ACC112 (cell line): ENCODE data around the gene IQGAP3.

Experiments
- H2AFZ ChIP-seq: fragments of 200-600 bp; sonication (generic); one replicate; pipeline ENCODE4 v1.6.0; 2017; ENCODE audit warnings: antibody characterized with exemption, low read length; ENCODE audit not compliant: unreplicated experiment
- H3K27ac ChIP-seq: fragments of 200-600 bp; sonication (generic); 2 replicates; pipeline ENCODE4 v1.5.1; 2014; ENCODE audit warnings: low read depth, mild to moderate bottlenecking, antibody characterized with exemption, low read length, moderate library complexity
- H3K27me3 ChIP-seq: fragments of 200-600 bp; sonication (generic); 2 replicates; pipeline ENCODE4 v1.6.1; 2014; ENCODE audit warnings: mild to moderate bottlenecking, antibody characterized with exemption, low read length, moderate library complexity, mixed read lengths; ENCODE audit not compliant: insufficient read depth
- H3K36me3 ChIP-seq: fragments of 200-600 bp; sonication (generic); 2 replicates; pipeline ENCODE4 v1.6.1; 2016; ENCODE audit warnings: mild to moderate bottlenecking, antibody characterized with exemption, low read length, moderate library complexity, mixed read lengths; ENCODE audit not compliant: insufficient read depth
- H3K4me1 ChIP-seq: fragments of 200-600 bp; sonication (generic); one replicate; pipeline ENCODE4 v1.6.1; 2016; ENCODE audit warnings: low read length, mixed read lengths; ENCODE audit not compliant: insufficient read depth, unreplicated experiment, control insufficient read depth
- H3K4me3 ChIP-seq: fragments of 200-600 bp; sonication (generic); 2 replicates; pipeline ENCODE4 v1.5.1; 2014; ENCODE audit warnings: mild to moderate bottlenecking, low read depth, low read length
- H3K79me2 ChIP-seq: fragments of 200-600 bp; sonication (generic); one replicate; pipeline ENCODE4 v1.6.0; 2016; ENCODE audit warnings: low read length; ENCODE audit not compliant: control insufficient read depth, unreplicated experiment, insufficient read depth

IQGAP3 gene

DNA sequence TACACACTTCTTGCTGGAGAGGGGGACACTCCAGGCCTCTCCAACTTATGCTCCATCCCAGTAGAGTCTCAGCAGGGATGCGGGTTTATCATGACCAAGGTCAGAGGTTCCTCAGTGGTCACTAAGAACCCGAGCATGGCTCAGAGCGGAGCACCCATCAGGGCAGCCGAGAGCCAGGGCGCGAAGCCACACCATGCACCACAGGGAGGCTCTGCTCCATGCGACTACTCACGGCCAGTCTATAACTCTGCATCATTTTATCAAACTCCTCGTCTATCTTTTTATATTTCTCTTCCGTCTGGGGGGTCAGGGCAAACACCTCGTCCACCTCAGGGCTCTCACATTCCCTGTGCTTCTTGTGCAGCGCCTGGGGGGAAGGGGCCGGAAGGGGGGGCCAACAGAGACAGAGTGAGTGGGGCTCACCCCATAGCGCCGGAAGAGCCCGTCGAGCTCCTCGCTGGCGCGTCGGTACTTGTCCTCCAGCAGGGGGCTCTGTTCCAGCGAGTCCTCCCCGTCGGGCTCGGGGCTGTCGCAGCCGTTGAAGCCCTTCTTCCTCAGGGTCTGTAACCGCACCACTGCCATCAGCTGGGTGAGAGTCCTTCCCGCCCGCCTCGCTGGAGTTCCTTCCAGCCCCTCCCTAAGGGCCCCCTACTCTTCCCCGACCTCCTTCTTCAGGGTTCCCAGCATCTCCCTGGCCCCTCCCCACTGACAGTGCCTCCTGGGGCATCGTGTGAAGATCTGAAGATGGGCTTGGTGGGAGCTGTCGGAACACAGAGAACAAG, 91.8 kb downstream of the IQGAP3 start:
- Histone ChIP-seq H3K4me3 (no peak overlapping the region), H3K36me3 (peaks cover 29% of the 10 kb centered on the region; the same call in 1 of the 2 replicates), H3K27me3 (no peaks in the 10 kb centered on the region), H3K79me2 (peaks cover 16% of the 10 kb centered on the region), H3K4me1 (peaks cover 22% of the 10 kb centered on the region), H3K27ac (no peak overlapping the region), H2AFZ (no peak overlapping the region)

DNA sequence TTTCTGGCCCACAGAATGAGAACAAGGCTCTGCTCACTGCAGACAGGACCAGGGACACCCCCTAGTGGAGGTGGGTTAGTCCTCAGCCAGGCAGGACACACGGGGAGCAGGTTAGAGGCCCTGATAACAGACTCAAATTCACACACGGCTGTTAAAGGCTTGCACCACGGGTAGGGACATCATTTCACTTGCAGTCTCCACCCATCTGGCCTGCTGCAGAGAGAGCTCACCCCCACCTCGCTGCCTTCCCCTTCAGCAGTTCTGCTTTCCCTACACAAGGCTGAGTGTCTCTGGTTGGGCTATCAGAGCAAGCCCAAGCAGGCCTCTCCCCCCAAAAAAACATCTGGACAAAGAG, 92.4 kb downstream of the IQGAP3 start:
- no peak overlapping the region for H3K4me3 ChIP-seq
- no peaks in the 10 kb centered on the region for H3K27me3 ChIP-seq
- peaks cover 29% of the 10 kb centered on the region; the same call in 1 of the 2 replicates for H3K36me3 ChIP-seq
- H2AFZ ChIP-seq = no peak overlapping the region
- H3K27ac ChIP-seq = no peak overlapping the region
- peaks cover 22% of the 10 kb centered on the region for H3K4me1 ChIP-seq
- peaks cover 11% of the 10 kb centered on the region for H3K79me2 ChIP-seq

DNA sequence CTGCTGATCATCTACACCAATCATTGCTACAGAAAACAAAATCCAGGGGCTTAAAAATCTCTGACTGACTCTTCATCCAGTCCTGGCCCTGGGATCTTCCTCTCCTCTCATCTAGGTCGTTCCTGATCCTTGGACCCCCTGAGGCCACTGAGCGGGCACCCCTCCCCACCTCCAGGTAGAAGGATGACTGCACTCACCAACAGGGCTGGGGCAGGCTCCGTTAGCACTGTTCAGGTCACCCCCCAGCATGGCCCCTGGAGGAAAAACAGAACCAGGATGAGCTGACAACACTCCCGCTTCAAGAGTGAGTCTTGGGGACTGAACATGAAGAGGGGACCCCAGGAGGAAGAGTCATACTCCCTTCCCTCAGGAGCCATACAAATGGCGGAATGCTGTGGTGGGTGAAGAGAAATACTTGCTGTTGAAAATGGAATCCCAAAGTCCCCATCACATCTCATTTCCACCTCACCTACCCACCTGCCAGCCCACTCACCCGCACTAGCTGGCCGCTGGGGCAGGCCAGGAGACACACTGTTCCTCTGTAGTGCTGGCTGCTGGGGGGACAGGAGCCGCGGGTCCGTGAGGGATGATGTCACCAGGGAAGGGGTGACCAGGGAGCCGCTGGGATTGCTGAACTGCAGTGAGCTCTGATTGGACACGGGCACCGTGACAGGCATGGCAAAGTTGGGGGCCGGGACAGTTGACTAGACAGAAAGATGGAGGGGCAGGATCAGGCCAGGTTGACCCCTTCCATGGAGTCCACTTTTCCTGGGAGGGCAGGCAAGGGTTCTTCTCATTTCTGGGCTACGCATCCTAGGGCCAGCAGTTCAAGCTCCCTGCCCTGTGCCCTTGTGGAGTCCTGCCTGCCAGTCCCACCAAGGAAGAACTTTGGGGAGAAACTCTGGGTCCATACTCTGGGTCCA, 93.0 kb downstream of the IQGAP3 start:
- H2AFZ ChIP-seq = no peak overlapping the region
- H3K4me1 ChIP-seq = peaks cover 22% of the 10 kb centered on the region
- H3K79me2 ChIP-seq = peaks cover 6% of the 10 kb centered on the region
- H3K36me3 ChIP-seq = peaks cover 33% of the 10 kb centered on the region; the same call in 1 of the 2 replicates
- H3K27me3 ChIP-seq = no peaks in the 10 kb centered on the region
- no peak overlapping the region for H3K4me3 ChIP-seq
- no peak overlapping the region for H3K27ac ChIP-seq

DNA sequence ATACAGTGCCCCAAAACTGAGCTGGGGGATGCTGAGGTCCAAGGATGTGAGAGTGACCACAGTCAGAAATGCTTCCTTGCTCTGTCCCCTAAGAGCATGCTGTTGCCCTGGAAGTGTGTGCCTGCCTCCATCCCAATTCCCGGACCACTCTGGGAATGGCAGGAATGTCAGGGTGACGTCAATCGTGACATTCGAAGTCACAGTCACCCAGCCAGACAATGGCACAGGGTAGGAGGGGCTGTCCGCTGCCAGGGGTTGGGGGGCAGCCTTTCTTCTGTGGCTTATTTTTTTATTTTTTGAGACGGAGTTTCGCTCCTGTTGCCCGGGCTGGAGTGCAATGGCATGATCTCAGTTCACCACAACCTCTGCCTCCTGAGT, 94.1 kb downstream of the IQGAP3 start:
- H3K4me3 ChIP-seq = no peak overlapping the region
- H3K36me3 ChIP-seq = peaks cover 33% of the 10 kb centered on the region; the same call in 1 of the 2 replicates
- H3K79me2 ChIP-seq = no peaks in the 10 kb centered on the region

DNA sequence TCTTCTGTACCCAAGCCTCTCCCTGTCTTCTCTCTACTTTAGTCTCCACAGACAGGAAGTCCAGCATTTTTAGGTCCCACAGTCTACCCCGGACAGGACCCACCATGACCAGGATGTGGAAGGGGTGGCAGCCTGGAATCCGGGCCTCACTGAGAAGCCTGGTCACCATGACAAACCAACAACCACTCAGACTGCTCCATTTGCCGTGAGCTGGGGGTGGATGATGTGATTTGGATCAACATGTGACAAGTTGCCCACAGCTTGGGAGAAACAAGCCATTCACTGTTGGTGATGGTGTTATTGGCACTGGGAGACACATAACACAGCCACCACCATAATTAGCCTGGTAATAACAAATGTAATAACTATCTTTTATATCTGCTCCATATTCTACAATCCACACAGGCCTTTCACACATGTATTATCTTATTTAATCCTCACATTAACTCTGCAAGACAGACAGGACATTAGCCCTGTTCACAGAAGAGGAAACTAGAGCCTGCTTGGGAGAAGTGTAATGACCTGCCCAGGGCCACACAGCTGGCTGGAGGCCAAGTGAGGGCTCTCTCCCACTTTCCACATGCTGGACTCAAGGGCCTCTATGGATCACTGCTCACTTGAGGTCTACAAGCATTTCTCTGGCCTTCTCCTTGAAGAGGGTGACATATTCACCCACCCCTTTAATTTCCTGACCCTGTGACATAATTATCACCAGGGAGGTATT, 94.7 kb downstream of the IQGAP3 start:
- H3K79me2 ChIP-seq = no peaks in the 10 kb centered on the region
- H3K4me3 ChIP-seq = peak overlapping the region; percentile 36; the same call in 1 of the 2 replicates
- peaks cover 33% of the 10 kb centered on the region; the same call in 1 of the 2 replicates for H3K36me3 ChIP-seq
- H3K27ac ChIP-seq = peak overlapping the region; percentile 97
- H3K27me3 ChIP-seq = no peaks in the 10 kb centered on the region
- peaks cover 22% of the 10 kb centered on the region for H3K4me1 ChIP-seq
- no peak overlapping the region for H2AFZ ChIP-seq

More for the DNA sequence above, 94.1 kb downstream of the IQGAP3 start:
- Histone ChIP-seq H2AFZ (no peak overlapping the region), H3K27me3 (no peaks in the 10 kb centered on the region), H3K4me1 (peaks cover 22% of the 10 kb centered on the region), H3K27ac (peak overlapping the region; percentile 97)

DNA sequence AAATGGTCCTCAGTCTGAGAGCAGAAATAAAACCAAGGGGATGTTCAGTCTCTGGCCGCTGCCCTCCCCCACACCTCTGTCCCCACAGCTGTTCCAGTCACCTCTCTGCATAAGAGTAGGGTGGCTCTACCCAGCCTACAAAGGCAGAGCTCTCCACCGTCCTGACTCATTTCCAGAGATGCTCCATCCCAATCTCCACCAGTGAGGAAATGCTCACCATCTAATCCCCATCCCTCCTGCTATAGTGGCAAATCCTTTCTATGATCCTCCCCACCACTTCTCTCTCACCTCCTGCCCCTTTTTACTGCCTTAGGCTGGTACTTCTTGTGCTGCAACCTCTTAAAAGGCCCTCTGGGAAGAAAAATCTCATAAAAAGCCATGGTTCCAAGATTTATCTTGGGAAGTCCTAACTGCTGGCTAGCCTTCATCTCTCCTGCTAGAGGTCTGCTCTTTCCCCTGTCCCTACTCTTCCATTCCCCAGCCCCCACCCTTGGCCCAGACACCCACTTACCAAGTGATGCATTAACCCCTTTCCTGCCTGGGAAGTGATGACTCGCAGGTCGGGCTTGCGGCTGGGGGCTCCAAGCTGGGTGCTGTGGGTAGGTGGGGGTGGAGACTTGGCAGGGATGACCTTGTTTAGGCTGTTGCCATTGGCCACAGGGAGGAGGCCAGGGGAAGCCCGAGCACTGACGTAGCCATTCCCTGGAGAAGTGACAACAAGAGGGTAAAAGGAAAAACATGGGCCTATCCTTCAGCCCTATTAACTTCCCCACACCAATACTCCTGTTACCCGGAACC, 95.7 kb downstream of the IQGAP3 start:
- Histone ChIP-seq H3K4me1 (peaks cover 22% of the 10 kb centered on the region), H2AFZ (no peak overlapping the region), H3K4me3 (peak overlapping the region; percentile 36; the same call in 1 of the 2 replicates), H3K27me3 (no peaks in the 10 kb centered on the region), H3K36me3 (peaks cover 33% of the 10 kb centered on the region; the same call in 1 of the 2 replicates), H3K27ac (peak overlapping the region; percentile 97), H3K79me2 (no peaks in the 10 kb centered on the region)

DNA sequence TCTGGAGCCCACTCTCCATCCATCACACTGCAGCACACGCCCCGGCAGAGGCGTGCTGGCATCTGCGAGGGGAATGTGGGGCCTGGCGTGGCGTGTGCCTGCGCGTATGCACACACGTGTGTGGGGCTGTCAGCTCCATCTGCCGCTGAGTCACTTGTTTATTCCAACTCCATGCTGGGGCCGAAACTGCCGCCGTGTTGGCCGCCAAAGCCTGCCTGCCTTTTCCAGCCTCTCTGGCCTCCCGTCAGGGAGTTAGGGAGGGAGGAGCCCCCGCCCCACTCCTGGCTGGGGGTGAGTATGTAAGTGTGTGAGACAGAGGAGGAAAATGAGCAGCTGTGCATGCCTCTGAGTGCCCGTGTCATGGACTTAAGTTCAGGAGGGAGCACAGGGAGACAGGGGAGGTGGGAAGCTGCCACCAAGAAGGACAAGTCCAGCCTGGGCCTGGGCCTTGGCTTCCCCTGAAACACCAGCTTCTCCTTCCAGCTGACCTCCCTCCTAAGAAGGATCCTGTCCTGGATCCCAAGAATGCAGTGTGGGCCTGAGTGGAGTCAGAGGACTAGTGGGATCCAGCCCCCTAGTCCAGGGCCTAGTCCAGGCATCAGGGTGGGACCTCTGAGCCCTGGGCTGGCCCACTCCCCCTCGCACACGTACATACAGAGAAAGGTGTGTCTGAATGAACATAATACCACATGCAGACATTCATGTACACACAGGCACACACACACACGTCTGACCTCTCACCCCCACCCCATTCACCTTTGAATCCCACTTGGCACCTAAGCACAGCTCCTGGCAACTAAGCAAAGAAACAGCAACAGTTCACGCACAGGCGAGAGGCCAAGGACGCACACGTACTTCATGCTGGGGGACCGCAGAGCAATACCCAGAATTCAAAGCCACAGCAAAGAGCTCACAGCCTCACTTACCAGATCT, 96.5 kb downstream of the IQGAP3 start:
- Histone ChIP-seq H2AFZ (no peak overlapping the region), H3K27me3 (no peaks in the 10 kb centered on the region), H3K4me1 (peaks cover 22% of the 10 kb centered on the region), H3K27ac (peak overlapping the region; percentile 97; the same call in 1 of the 2 replicates), H3K79me2 (no peaks in the 10 kb centered on the region), H3K36me3 (peaks cover 33% of the 10 kb centered on the region; the same call in 1 of the 2 replicates), H3K4me3 (no peak overlapping the region)
